HG02973 (cell line): ENCODE measurements around the gene CIZ1.

ENCODE experiments used
- ATAC-seq: cut with Tn5 transposase; IDR thresholded peaks from one replicate; pipeline ENCODE4 v1.9.1; 2021; ENCODE audit warnings: moderate library complexity; ENCODE audit not compliant: unreplicated experiment

Gene CIZ1

DNA sequence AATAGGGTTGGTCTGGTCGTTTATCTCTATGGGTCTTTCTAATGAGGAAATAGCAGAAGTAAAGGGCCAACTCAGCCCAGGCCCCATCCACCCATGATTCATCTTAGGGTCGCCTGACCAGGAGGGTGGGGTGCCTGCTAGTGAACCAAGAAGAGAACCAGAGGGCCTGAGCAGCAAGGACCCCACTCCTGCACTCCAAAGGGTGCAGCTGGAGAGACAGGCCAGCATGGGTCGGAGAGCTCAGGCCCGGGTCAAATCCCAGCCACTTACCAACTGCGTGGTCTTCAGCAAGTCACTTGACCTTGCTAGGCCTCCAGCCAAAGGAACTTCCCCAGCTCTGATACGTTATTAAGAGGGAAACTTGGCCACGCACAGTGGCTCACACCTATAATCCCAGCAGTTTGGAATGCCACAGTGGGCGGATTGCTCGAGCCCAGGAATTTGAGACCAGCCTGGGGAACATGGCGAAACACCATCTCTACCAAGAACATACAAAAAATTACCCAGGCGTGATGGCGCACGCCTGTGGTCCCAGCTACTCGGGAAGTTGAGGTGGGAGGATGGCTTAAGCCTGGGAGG is 27.0 kb downstream of the CIZ1 start:
- ATAC-seq, result no peak

GRCh38 chr9:128163523-128164306 is 27.7 kb downstream of the CIZ1 start:
- no peak for ATAC-seq

GRCh38 chr9:128163027-128163515 is 28.3 kb downstream of the CIZ1 start:
- no peak for ATAC-seq

GRCh38 chr9:128162215-128163026 is 29.0 kb downstream of the CIZ1 start:
- ATAC-seq, result no peak

DNA sequence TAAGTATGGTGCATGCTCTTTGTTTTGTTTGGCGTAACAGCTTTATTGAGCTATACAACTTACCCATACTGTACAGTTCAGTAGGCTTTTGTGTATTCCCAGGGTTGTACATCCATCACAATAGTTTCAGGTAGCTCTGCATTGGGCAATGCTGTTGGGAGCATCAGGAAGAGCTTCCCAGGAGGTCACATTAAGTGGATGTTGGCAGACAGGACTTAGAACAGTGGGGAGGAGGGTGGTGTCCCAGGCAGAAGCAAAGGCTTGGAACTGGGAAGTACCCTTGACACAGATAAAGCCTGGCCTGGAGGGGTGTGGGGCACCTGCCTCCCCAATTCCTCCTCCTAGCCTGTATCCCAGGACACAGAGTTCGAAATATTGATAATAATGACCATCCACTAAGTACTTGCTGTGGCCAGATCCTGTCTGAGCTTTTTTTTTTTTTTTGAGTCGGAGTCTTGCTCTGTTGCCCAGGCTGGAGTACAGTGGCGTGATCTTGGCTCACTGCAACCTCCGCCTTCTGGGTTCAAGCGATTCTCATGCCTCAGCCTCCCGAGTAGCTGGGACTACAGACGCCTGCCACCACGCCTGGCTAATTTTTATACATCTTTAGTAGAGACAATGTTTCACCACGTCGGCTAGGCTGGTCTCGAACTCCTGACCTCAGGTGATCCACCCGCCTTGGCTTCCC is 30.0 kb downstream of the CIZ1 start:
- ATAC-seq, result no peak

DNA sequence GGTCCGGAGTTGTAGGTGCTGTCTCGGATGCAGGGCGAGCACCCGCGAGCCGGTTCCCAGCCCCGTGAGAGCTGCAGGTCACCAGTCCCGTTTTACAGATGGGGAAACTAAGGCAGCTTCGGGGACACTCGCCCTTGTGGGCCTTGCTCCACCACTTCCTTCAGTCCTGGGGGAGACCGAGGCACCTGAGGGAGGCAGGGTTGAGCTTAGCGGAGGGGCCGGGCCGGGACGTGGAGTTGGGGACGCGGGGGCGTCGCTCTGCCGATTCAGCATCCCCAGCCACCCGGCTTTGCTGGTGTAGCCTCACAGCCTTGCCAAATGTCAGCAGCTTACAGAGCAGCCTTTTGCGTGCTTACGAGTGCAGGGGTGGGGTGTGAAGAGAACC is 30.8 kb downstream of the CIZ1 start:
- no peak for ATAC-seq

- ATAC-seq, result peak; percentile 61
Measured at GRCh38 chr9:128159784-128160602, 31.4 kb downstream of the CIZ1 start, which contains the start of gene BBLN. BBLN (plus strand) TSS chr9:128160265; CDS start chr9:128160408, 143 bp downstream.

DNA sequence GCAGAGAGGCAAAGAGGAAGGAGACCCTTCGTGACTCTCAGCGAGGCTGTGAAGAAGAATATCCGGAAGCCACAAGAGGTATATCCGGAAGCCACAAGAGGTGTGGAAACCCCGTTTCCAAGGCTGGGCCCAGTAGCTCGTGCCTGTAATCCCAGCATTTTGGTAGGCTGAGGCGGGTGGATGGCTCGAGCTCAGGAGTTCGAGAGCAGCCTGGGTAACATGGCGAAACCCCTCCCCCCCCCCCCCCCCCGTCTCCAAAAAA is 31.9 kb downstream of the CIZ1 start:
- ATAC-seq, result no peak

- ATAC-seq, result no peak
Measured at GRCh38 chr9:128155736-128156500, 35.5 kb downstream of the CIZ1 start.

DNA sequence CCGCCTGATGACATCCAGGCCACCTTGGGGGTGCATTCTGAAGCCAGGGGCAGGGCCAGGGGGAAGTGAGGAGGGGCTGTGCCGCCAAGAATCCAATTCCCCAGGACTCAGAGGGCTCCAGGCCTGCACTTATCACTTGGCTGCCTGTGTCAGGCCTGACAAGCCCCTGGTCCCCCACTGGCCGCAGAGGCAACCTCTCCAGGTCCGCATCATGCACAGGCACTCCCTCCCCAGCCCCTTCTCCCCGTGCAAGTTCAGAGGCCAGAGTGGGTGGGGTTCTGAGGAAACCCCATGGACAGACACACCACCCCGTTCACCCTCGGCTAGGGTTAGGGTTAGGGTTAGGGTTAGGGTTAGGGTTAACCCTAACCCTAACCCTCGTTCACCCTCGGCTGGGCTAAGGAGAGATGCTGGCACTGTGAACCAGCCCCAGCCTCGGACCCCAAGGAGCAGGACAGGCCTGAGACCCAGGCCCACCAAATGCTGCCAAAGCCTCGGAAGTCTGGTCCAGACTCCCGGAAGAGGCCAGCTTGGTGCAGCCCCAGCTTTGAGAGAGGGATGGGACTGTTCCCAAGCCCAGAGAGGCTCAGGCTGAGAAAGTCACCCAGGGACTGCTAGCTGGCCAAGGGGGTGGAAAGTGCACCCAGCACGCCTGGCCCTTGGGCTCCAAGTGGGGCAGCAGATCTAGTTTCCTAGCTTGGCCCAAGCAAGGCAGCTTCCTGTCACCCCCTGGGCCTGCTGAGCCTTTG is 37.3 kb downstream of the CIZ1 start:
- no peak for ATAC-seq

GRCh38 chr9:128153060-128153946 is 38.1 kb downstream of the CIZ1 start:
- ATAC-seq, result no peak

DNA sequence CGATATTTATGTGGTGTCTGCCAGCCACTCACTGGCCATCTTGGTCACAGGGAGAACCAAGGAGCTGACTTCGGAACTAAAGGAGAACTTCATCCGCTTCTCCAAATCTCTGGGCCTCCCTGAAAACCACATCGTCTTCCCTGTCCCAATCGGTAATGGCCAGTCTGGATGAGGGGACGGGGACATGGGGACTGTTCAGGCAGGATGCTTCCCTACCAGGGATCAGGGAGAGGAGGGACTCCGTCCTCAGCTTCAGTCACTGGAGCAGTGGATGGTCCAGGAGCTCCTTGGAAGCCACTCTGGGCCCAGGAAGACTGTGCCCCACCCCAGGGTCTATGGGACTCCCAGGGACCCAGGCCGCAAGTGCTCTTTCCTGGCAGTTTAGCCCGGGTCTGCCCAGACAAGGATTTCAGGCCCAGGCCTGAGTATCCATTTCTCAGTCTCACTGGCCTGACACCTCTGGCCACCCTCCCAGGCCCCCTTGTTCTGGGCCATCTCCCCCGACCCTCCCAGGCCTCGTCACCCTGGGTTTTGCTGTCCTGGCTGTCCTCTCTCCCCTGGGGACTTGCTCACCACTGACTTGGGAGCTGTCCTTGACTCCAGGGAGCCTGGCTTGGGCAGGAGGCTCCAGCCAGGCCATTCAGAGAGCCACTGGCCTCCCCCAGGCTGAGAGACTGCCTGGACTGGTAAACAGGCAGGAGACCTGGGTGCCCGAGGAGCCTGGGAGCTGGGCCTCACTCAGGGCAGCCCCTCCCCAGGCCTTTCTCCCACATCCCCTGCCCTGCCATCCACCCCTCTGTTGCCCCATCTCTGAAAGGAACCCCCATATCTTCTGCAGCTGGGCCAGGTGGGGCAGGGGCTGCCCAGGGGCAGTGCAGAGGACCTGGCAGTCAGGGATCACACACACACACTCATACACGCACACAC is 39.0 kb downstream of the CIZ1 start:
- no peak for ATAC-seq

GRCh38 chr9:128151309-128152132 is 39.9 kb downstream of the CIZ1 start:
- no peak for ATAC-seq

DNA sequence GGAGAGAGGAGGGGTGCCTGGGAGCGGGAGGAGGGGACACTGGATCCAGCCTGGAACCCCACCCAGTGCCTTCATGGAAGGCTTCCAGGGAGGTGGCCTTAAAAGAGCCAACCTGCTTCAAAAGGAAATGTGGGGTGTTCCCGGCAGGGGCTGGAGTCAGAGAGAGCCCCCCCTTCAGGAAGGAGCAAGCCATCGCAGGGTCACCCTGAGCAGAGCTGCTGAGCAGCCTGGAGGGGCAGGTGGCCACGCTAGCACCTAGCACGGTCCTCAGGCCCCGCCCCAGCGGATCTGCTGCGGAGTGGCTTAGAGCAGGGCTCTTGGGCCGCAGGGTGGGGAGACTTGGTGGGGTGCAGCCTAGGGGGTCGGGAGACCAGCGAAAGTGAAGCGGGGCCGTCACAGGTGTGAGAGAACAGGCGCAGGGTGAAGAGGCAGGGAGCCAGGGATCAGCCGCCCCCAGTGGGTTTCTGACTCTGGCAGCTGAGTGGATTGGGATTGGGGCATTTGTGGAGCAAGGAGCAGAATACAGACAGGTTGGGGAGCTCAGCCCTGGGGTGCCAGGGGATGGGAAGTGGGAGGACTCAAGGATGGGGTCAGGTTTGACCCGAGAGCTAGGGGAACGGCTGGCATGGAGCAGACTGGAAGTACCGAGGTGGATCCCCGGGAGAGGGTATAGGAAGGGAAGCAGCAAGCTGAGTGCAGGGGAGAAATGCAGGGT is 40.6 kb downstream of the CIZ1 start:
- no peak for ATAC-seq

DNA sequence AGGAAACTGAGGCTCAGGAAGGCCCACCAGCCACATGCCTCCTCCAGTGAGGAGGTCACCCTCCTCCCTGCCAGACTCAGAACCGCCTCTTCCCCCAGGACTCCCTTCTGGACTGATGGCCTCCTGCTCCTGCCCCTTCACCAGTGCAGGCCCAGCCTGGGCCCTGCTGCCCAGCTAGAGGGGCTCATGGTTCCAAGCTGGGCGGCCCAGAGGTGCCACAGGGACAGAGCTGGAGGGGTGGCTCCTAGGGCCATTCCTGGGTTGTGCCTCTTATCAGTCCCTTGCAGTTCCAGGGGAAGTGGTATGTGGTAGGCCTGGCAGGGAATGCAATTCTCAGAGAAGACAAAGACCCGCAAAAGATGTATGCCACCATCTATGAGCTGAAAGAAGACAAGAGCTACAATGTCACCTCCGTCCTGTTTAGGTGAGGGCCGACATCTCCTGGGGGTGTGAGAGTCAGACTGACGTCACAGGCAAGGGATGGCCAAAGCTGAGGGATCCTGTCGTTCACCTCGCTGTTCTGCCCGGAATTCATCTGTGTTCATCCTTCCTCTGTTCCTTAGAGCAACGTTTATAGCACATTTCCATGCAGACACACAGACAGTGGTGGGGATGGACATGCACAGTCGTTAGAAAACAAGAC is 41.3 kb downstream of the CIZ1 start:
- no peak for ATAC-seq
